Measurements from ENCODE around the gene EXOC6.

DNA sequence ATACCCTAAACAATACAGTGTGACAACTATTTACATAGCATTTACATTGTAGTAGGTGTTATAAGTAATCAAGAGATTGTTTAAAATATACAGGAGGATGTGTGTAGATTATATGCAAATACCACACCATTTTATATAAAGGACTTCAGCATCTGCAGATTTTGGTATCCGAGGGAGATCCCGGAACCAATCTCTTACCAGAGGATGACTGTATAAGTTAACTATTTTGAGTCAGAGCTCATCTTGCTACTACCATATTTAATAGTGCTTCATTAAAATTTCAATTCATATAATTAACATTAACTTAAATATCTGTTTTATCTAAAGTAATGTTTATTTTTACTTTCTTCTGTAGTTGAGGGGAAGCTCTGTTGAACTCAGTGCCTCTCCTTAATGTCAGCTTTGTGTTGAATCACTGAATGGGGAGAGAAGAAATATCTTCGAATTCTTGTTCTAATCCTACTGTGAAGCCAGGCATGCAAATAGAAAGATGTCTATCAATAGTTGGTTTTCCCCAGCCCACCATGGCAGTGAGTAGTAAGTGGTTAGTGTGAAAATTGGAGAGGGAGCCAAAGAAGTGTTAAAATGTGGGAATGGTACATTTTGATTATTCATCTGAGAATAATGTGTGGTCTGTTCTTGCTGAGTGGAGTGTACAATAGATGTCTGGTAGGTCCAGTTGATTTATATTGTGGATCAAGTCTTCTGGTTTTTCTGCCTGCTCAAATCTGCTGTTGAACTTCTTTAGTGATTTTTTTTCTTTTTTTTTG, 122.2 kb downstream of the EXOC6 start:
- TF ChIP-seq, protein P1, sequence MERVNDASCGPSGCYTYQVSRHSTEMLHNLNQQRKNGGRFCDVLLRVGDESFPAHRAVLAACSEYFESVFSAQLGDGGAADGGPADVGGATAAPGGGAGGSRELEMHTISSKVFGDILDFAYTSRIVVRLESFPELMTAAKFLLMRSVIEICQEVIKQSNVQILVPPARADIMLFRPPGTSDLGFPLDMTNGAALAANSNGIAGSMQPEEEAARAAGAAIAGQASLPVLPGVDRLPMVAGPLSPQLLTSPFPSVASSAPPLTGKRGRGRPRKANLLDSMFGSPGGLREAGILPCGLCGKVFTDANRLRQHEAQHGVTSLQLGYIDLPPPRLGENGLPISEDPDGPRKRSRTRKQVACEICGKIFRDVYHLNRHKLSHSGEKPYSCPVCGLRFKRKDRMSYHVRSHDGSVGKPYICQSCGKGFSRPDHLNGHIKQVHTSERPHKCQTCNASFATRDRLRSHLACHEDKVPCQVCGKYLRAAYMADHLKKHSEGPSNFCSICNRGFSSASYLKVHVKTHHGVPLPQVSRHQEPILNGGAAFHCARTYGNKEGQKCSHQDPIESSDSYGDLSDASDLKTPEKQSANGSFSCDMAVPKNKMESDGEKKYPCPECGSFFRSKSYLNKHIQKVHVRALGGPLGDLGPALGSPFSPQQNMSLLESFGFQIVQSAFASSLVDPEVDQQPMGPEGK (CRISPR knock-in tag; IDR thresholded peaks at IDR 0.05; ENCODE audit: borderline replicate concordance): no peak
- TF ChIP-seq ARNTL (CRISPR knock-in tag; IDR thresholded peaks at IDR 0.05; ENCODE audit: borderline replicate concordance, low read depth): no peak
- TF ChIP-seq SNAI2 (CRISPR knock-in tag; IDR thresholded peaks at IDR 0.05): no peak
- TF ChIP-seq, protein P2, sequence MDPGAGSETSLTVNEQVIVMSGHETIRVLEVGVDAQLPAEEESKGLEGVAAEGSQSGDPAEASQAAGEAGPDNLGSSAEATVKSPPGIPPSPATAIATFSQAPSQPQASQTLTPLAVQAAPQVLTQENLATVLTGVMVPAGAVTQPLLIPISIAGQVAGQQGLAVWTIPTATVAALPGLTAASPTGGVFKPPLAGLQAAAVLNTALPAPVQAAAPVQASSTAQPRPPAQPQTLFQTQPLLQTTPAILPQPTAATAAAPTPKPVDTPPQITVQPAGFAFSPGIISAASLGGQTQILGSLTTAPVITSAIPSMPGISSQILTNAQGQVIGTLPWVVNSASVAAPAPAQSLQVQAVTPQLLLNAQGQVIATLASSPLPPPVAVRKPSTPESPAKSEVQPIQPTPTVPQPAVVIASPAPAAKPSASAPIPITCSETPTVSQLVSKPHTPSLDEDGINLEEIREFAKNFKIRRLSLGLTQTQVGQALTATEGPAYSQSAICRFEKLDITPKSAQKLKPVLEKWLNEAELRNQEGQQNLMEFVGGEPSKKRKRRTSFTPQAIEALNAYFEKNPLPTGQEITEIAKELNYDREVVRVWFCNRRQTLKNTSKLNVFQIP (CRISPR knock-in tag; IDR thresholded peaks at IDR 0.05; ENCODE audit: borderline replicate concordance, low read depth): no peak
- TF ChIP-seq BACH2 (CRISPR knock-in tag; IDR thresholded peaks at IDR 0.05; ENCODE audit: borderline replicate concordance): no peak
- TF ChIP-seq GLIS3 (CRISPR knock-in tag; IDR thresholded peaks at IDR 0.05): no peak
- TF ChIP-seq ESRRG (CRISPR knock-in tag; IDR thresholded peaks at IDR 0.05): no peak
- TF ChIP-seq ZFP30 (CRISPR knock-in tag; IDR thresholded peaks at IDR 0.05): no peak
- no peak for TF ChIP-seq ISL1 (CRISPR knock-in tag; IDR thresholded peaks at IDR 0.05)
- no peak for TF ChIP-seq TOX (CRISPR knock-in tag; IDR thresholded peaks at IDR 0.05; ENCODE audit: borderline replicate concordance)
- no peak for TF ChIP-seq TCF4 (CRISPR knock-in tag; IDR thresholded peaks at IDR 0.05; ENCODE audit: borderline replicate concordance)

Measured in SK-N-SH treated with all-trans-retinoic acid at 6 μM for 48 hours (cell line).